H9 (cell line): ENCODE results near the gene VAV2. TPM values are rescaled to one million over a fixed set of nuclear protein-coding genes. Genes with fewer than 3 reads are reported as not detected.

Source experiments
- DNase-seq: peaks from one replicate; pipeline ENCODE4 v3.0.0-alpha.2; 2017
- H2AFZ ChIP-seq: one replicate; pipeline ENCODE4 v1.6.1; 2013; ENCODE audit warnings: mild to moderate bottlenecking, low read length, control low read depth, moderate library complexity
- H2AK5ac ChIP-seq: 2 replicates; pipeline ENCODE4 v1.6.1; 2013; ENCODE audit warnings: low read length, control low read depth, mixed read lengths; ENCODE audit not compliant: insufficient read length
- H2BK120ac ChIP-seq: one replicate; pipeline ENCODE4 v1.6.1; 2013; ENCODE audit warnings: low read depth, mild to moderate bottlenecking, low read length, control low read depth, inconsistent platforms; ENCODE audit not compliant: poor library complexity, severe bottlenecking
- H2BK12ac ChIP-seq: 2 replicates; pipeline ENCODE4 v1.6.1; 2013; ENCODE audit warnings: low read length, control low read depth, mixed read lengths, low read depth; ENCODE audit not compliant: insufficient read length
- H2BK15ac ChIP-seq: 2 replicates; pipeline ENCODE4 v1.6.1; 2013; ENCODE audit warnings: low read depth, low read length, control low read depth
- H2BK20ac ChIP-seq: one replicate; pipeline ENCODE4 v1.6.1; 2013; ENCODE audit warnings: low read depth, mild to moderate bottlenecking, low read length, control low read depth, inconsistent platforms; ENCODE audit not compliant: poor library complexity, severe bottlenecking
- H2BK5ac ChIP-seq: 2 replicates; pipeline ENCODE4 v1.6.1; 2013; ENCODE audit warnings: low read length, control low read depth, mixed read lengths; ENCODE audit not compliant: insufficient read length
- H3K14ac ChIP-seq: 2 replicates; pipeline ENCODE4 v1.6.1; 2013; ENCODE audit warnings: low read length, control low read depth; ENCODE audit not compliant: insufficient read depth
- H3K18ac ChIP-seq: 2 replicates; pipeline ENCODE4 v1.6.1; 2013; ENCODE audit warnings: low read depth, mild to moderate bottlenecking, mixed read lengths, low read length, control low read depth; ENCODE audit not compliant: insufficient read length
- H3K23ac ChIP-seq: 2 replicates; pipeline ENCODE4 v1.6.1; 2013; ENCODE audit warnings: low read length, control low read depth, mixed read lengths, low read depth; ENCODE audit not compliant: insufficient read length
- H3K23me2 ChIP-seq: 2 replicates; pipeline ENCODE4 v1.6.1; 2013; ENCODE audit warnings: low read depth, mild to moderate bottlenecking, mixed read lengths, low read length, control low read depth; ENCODE audit not compliant: insufficient read length, poor library complexity, severe bottlenecking
- H3K27ac ChIP-seq: 2 replicates; pipeline ENCODE4 v1.5.1; 2013; ENCODE audit warnings: low read length, control low read depth, mixed read lengths, low read depth; ENCODE audit not compliant: insufficient read length
- H3K27me3 ChIP-seq: 2 replicates; pipeline ENCODE4 v1.6.1; 2013; ENCODE audit warnings: low read length, control low read depth, inconsistent platforms; ENCODE audit not compliant: insufficient read depth
- H3K4ac ChIP-seq: 2 replicates; pipeline ENCODE4 v1.6.1; 2013; ENCODE audit warnings: low read depth, mild to moderate bottlenecking, control low read depth, inconsistent platforms, low read length, moderate library complexity
- H3K4me1 ChIP-seq: 2 replicates; pipeline ENCODE4 v1.6.1; 2013; ENCODE audit warnings: low read length, control low read depth, inconsistent platforms; ENCODE audit not compliant: insufficient read depth
- H3K4me2 ChIP-seq: 2 replicates; pipeline ENCODE4 v1.6.1; 2013; ENCODE audit warnings: low read length, control low read depth, mixed read lengths; ENCODE audit not compliant: insufficient read length, insufficient read depth
- H3K56ac ChIP-seq: 2 replicates; pipeline ENCODE4 v1.6.1; 2013; ENCODE audit warnings: low read depth, mild to moderate bottlenecking, mixed read lengths, low read length, control low read depth; ENCODE audit not compliant: insufficient read length
- H3K79me1 ChIP-seq: 2 replicates; pipeline ENCODE4 v1.6.1; 2013; ENCODE audit warnings: low read depth, mild to moderate bottlenecking, moderate library complexity, low read length, control low read depth, inconsistent platforms; ENCODE audit not compliant: insufficient read depth, poor library complexity, severe bottlenecking
- H3K79me2 ChIP-seq: 2 replicates; pipeline ENCODE4 v1.6.1; 2013; ENCODE audit warnings: low read length, control low read depth, inconsistent platforms; ENCODE audit not compliant: insufficient read depth
- H3K9ac ChIP-seq: 2 replicates; pipeline ENCODE4 v1.6.1; 2013; ENCODE audit warnings: low read length, control low read depth, mixed read lengths; ENCODE audit not compliant: insufficient read length; ENCODE audit errors: extremely low read depth
- H3K9me3 ChIP-seq: one replicate; pipeline ENCODE4 v1.6.1; 2013; ENCODE audit warnings: low read depth, low read length, inconsistent platforms; ENCODE audit not compliant: control insufficient read depth
- H3T11ph ChIP-seq: one replicate; pipeline ENCODE4 v1.6.1; 2013; ENCODE audit warnings: mild to moderate bottlenecking, low read length, control low read depth, inconsistent platforms
- H4K20me1 ChIP-seq: one replicate; pipeline ENCODE4 v1.6.1; 2013; ENCODE audit not compliant: control insufficient read depth, insufficient read length, insufficient read depth
- H4K5ac ChIP-seq: 2 replicates; pipeline ENCODE4 v1.6.1; 2013; ENCODE audit warnings: low read depth, mild to moderate bottlenecking, mixed read lengths, low read length, control low read depth; ENCODE audit not compliant: insufficient read length
- H4K8ac ChIP-seq: replicated peaks from 2 replicates; pipeline ENCODE4 v1.6.1; 2013; ENCODE audit warnings: low read length, control low read depth, mixed read lengths, low read depth; ENCODE audit not compliant: insufficient read length
- H4K91ac ChIP-seq: 2 replicates; pipeline ENCODE4 v1.6.1; 2013; ENCODE audit warnings: low read depth, mild to moderate bottlenecking, moderate library complexity, mixed read lengths, low read length, control low read depth; ENCODE audit not compliant: insufficient read length
- H3K27ac Mint-ChIP-seq, 3 experiments: 2 replicates in 2 of 3; 3 replicates in 1 of 3; pipeline ENCODE4 v1.8.0; 2020 to 2021; ENCODE audit warnings: mixed read lengths in 3 of 3, mild to moderate bottlenecking in 1 of 3, moderate library complexity in 1 of 3
- H3K27me3 Mint-ChIP-seq: 2 replicates; pipeline ENCODE4 v1.8.0; 2021; ENCODE audit warnings: low read depth, mild to moderate bottlenecking, moderate library complexity, mixed read lengths
- H3K36me3 Mint-ChIP-seq, 3 experiments: 2 replicates in 2 of 3; 3 replicates in 1 of 3; pipeline ENCODE4 v1.8.0; 2020 to 2021; ENCODE audit warnings: low read depth in 3 of 3, mixed read lengths in 3 of 3; ENCODE audit not compliant: insufficient read depth in 1 of 3
- H3K4me1 Mint-ChIP-seq, 2 experiments: 2 replicates each; pipeline ENCODE4 v1.8.0; 2020; ENCODE audit warnings: mixed read lengths in 2 of 2
- H3K4me3 Mint-ChIP-seq, 2 experiments: 2 replicates in 1 of 2; 3 replicates in 1 of 2; pipeline ENCODE4 v1.8.0; 2020 to 2021; ENCODE audit warnings: mild to moderate bottlenecking in 2 of 2, mixed read lengths in 2 of 2, moderate library complexity in 1 of 2
- H3K9me3 Mint-ChIP-seq, 2 experiments: 2 replicates in 1 of 2; 3 replicates in 1 of 2; pipeline ENCODE4 v1.8.0; 2020; ENCODE audit warnings: mild to moderate bottlenecking in 2 of 2, mixed read lengths in 2 of 2, moderate library complexity in 1 of 2
- CTCF ChIP-seq: fragments of 200-600 bp; sonication (generic); conservative IDR thresholded peaks from 3 replicates; pipeline ENCODE4 v1.8.0; 2021; ENCODE audit warnings: antibody characterized with exemption, mild to moderate bottlenecking
- WGBS: extraction: QIAGEN DNeasy Blood & Tissue Kit; methylation state at CpG from one replicate; pipeline ENCODE4 v1.1.7; 2013; ENCODE audit warnings: missing lambda C conversion rate, low lambda C conversion rate, mixed read lengths; ENCODE audit not compliant: insufficient read length; ENCODE audit errors: extremely low coverage; 5-methylcytosine and 5-hydroxymethylcytosine counted together
- total RNA-seq: library from RNA; stranded (reverse); gene quantifications from 2 replicates; pipeline ENCODE4 v1.2.1, GENCODE V29; 2021

Gene VAV2
- total RNA-seq, 1 experiment from 2014 or later: 58.7 TPM

GRCh38 chr9:133716564-133717112, 275.5 kb downstream of the VAV2 start:
- WGBS: no CpG with 5 or more reads among the region's 8 CpGs
- H3K79me1 ChIP-seq: no peaks in the 10 kb centered on the region
- Mint-ChIP-seq H3K4me3 (no peak overlapping the region), H3K36me3 (no peaks in the 10 kb centered on the region; a peak in 1 of 7 replicates), H3K27me3 (no peaks in the 10 kb centered on the region), H3K27ac (no peak overlapping the region), H3K4me1 (peaks cover 12 to 22% of the 10 kb centered on the region in 2 experiments), H3K9me3 (no peaks in the 10 kb centered on the region)
- no peaks in the 10 kb centered on the region for H4K20me1 ChIP-seq
- H2AK5ac ChIP-seq: no peak overlapping the region
- no peak overlapping the region for H3K4me2 ChIP-seq
- H3K23me2 ChIP-seq: peaks cover 2% of the 10 kb centered on the region
- DNase-seq: peak; percentile 20
- H3K79me2 ChIP-seq: no peaks in the 10 kb centered on the region
- H4K91ac ChIP-seq: no peak overlapping the region
- no peaks in the 10 kb centered on the region for H3K27me3 ChIP-seq
- H2AFZ ChIP-seq: no peak overlapping the region
- no peak overlapping the region for H4K5ac ChIP-seq
- H3K4ac ChIP-seq: no peak overlapping the region
- H2BK15ac ChIP-seq: no peak overlapping the region
- no peak overlapping the region for H2BK120ac ChIP-seq
- H3K14ac ChIP-seq: no peak overlapping the region
- no peak overlapping the region for H2BK12ac ChIP-seq
- TF ChIP-seq CTCF: no peak
- no peak overlapping the region for H3T11ph ChIP-seq
- no peak overlapping the region for H2BK20ac ChIP-seq
- no peak overlapping the region for H3K9ac ChIP-seq
- no peak overlapping the region for H3K56ac ChIP-seq
- H3K4me1 ChIP-seq: no peaks in the 10 kb centered on the region
- no peak overlapping the region for H3K23ac ChIP-seq
- no peak overlapping the region for H4K8ac ChIP-seq
- no peak overlapping the region for H2BK5ac ChIP-seq
- H3K27ac ChIP-seq: no peak overlapping the region
- H3K18ac ChIP-seq: no peak overlapping the region
- no peaks in the 10 kb centered on the region for H3K9me3 ChIP-seq
